ENCODE results near the gene BATF.

BATF gene

GRCh38 chr14:75591987-75592575 is 69.8 kb downstream of the BATF start:
- DNase-seq (ENCODE audit: low read depth in 1 of 2, low spot score in 1 of 2) = no peak

GRCh38 chr14:75595226-75595625 is 73.0 kb downstream of the BATF start:
- DNase-seq (ENCODE audit: low read depth in 1 of 2, low spot score in 1 of 2) = no peak

All from activated T-helper 1 cell treated with anti-CD3 and anti-CD28 coated beads, Interleukin-2, amount 50 U/mL, for 16 hours (primary cell).